Psoas muscle (tissue), 8 donors: ENCODE results near the gene MRPS26. TPM values are rescaled to one million over a fixed set of nuclear protein-coding genes. Genes with fewer than 3 reads are reported as not detected.

Experiments
- ATAC-seq, 4 donors: fragments of 200-7000 bp; cut with Tn5 transposase; one replicate each; pipeline ENCODE4 v1.9.1; 2020; ENCODE audit warnings: moderate library complexity in 3 of 4, mild to moderate bottlenecking in 2 of 4
- DNase-seq, 2 donors: peaks; one replicate each; pipeline ENCODE4 v3.0.0-alpha.2; 2020
- H3K27ac ChIP-seq: fragments of 200-600 bp; one replicate; pipeline ENCODE4 v1.8.0; 2022
- H3K27me3 ChIP-seq, 3 donors: fragments of 200-600 bp in 1 of 3; one replicate each; pipeline versions ENCODE4 v1.6.1 to v1.8.0; 2013 to 2022; ENCODE audit warnings: low read length in 2 of 3, mild to moderate bottlenecking in 2 of 3, moderate library complexity in 1 of 3; ENCODE audit not compliant: insufficient read depth in 3 of 3
- H3K36me3 ChIP-seq, 2 donors: fragments of 200-600 bp in 1 of 2; one replicate each; pipeline versions ENCODE4 v1.6.1 to v1.8.0; 2013 to 2022; ENCODE audit warnings: low read depth in 1 of 2, mild to moderate bottlenecking in 1 of 2, moderate library complexity in 1 of 2; ENCODE audit not compliant: insufficient read depth in 1 of 2
- H3K4me1 ChIP-seq: fragments of 200-600 bp; one replicate; pipeline ENCODE4 v1.8.0; 2022
- H3K4me3 ChIP-seq: fragments of 200-600 bp; one replicate; pipeline ENCODE4 v1.8.0; 2022; ENCODE audit warnings: mild to moderate bottlenecking
- H3K9me3 ChIP-seq: fragments of 200-600 bp; one replicate; pipeline ENCODE4 v1.8.0; 2022
- WGBS, 3 donors: extraction: QIAGEN DNeasy Blood & Tissue Kit; methylation state at CpG; one replicate each; pipeline versions ENCODE4 v1.1.6 to v1.1.7; 2013; 5-methylcytosine and 5-hydroxymethylcytosine counted together
- intact Hi-C, 2 donors: fragments of 100-400 bp; cut with DNase I; formaldehyde crosslinking; loops; one replicate each; pipeline versions ENCODE4 v1.11.0 to v1.14.2; 2022
- polyA plus RNA-seq, 3 donors: library from polyadenylated mRNA; stranded (reverse); fragments of 200-250 nt; gene quantifications; one replicate each; pipeline ENCODE4 v1.2.3, GENCODE V29; 2013
- total RNA-seq, 4 donors: library from RNA; stranded (reverse); fragmentation: NEBNext Ultra II Directional in 2 of 4; extraction: Animal tissue kit (Norgen Biotek cat#: 25700) in 2 of 4; gene quantifications; one replicate each; pipeline versions ENCODE4 v1.2.1 to v1.2.4, GENCODE V29; 2021 to 2023
- TF ChIP-seq, protein P1 (sequence below): fragments of 200-600 bp; IDR thresholded peaks from one replicate; pipeline ENCODE4 v1.8.0; 2022; ENCODE audit warnings: antibody characterized with exemption
- donor health status: healthy with polysubstance abuse.
- donor health status: DM: no; HTN: no; CAD: no; lungs with moderate emphysema.
- donor health status: Bipolar disorder and iron deficiency.
- donor health status: healthy.
- donor health status: DM: yes; HTN: yes; CAD: no.
- donor health status: DM: no; HTN: no; CAD: no.
- donor health status: DM: no; HTN: no; CAD: no.
- donor health status: DM: yes; HTN: yes; CAD: no.

MRPS26 gene
- total and polyA plus RNA-seq, 7 donors = 42.8 to 150 (median 49.0) TPM

DNA sequence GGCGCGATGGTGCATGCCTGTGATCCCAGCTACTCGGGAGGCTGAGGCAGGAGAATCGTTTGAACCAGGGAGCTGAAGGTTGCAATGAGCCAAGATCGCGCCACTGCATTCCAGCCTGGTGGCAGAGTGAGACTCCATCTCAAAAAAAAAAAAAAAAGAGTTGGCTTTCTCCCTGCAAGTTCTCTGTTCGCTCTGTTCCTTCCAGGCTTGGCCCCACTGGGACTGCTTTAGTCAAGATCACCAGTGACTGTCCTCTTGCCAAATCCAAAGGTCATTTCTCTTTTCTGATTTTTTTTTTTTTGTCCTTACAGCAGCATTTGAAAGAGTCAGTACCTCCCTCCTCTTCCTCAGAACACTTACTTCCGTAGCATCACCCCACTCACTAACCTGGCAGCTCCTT is 13.2 kb upstream of the MRPS26 start:
- no peaks in the 10 kb centered on the region for H3K27me3 ChIP-seq
- peak in 2 of 4 donors; percentile 37 to 50 for ATAC-seq
- WGBS, 3 donors = 74 to 82% (median 79%) methylated on average over 8 of the region's 8 CpGs
- H3K4me1 ChIP-seq = no peaks in the 10 kb centered on the region
- H3K4me3 ChIP-seq = no peak overlapping the region
- intact Hi-C loops = no loop called here
- DNase-seq = peak; percentile 37 to 78
- TF ChIP-seq, protein P1, sequence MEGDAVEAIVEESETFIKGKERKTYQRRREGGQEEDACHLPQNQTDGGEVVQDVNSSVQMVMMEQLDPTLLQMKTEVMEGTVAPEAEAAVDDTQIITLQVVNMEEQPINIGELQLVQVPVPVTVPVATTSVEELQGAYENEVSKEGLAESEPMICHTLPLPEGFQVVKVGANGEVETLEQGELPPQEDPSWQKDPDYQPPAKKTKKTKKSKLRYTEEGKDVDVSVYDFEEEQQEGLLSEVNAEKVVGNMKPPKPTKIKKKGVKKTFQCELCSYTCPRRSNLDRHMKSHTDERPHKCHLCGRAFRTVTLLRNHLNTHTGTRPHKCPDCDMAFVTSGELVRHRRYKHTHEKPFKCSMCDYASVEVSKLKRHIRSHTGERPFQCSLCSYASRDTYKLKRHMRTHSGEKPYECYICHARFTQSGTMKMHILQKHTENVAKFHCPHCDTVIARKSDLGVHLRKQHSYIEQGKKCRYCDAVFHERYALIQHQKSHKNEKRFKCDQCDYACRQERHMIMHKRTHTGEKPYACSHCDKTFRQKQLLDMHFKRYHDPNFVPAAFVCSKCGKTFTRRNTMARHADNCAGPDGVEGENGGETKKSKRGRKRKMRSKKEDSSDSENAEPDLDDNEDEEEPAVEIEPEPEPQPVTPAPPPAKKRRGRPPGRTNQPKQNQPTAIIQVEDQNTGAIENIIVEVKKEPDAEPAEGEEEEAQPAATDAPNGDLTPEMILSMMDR = no peak
- H3K27ac ChIP-seq = no peak overlapping the region
- H3K36me3 ChIP-seq = peaks cover 0 to 85% of the 10 kb centered on the region in 2 donors
- H3K9me3 ChIP-seq = no peaks in the 10 kb centered on the region

DNA sequence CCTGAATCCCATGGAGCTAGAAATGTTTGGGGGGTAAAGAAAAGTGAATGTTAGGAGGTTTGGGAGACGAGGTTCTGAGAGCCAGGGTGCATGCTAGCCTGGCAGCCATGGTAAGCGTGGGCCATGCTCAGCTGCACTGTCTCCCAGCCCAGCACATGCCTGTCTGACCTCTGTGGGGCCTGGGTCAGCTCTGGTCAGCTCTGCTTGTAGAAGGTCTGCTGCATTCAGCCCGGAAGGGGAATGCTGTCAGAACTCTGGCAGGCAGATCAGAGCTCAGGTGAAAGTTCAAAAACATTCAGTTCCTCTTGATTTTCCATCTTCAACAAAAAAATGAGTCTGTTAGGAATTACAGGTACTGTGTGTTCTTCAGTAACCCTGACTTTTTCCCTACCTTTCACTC is 8.2 kb upstream of the MRPS26 start:
- ATAC-seq = no peak
- no peak overlapping the region for H3K4me3 ChIP-seq
- H3K36me3 ChIP-seq = peaks cover 0 to 71% of the 10 kb centered on the region in 2 donors
- H3K9me3 ChIP-seq = no peaks in the 10 kb centered on the region
- no peak for DNase-seq
- H3K27me3 ChIP-seq = no peaks in the 10 kb centered on the region
- TF ChIP-seq, protein P1 = no peak
- no peak overlapping the region for H3K27ac ChIP-seq
- H3K4me1 ChIP-seq = no peaks in the 10 kb centered on the region
- 83 to 90% (median 85%) methylated on average over 3 of the region's 3 CpGs for WGBS, 3 donors
- intact Hi-C loops = no loop called here

DNA sequence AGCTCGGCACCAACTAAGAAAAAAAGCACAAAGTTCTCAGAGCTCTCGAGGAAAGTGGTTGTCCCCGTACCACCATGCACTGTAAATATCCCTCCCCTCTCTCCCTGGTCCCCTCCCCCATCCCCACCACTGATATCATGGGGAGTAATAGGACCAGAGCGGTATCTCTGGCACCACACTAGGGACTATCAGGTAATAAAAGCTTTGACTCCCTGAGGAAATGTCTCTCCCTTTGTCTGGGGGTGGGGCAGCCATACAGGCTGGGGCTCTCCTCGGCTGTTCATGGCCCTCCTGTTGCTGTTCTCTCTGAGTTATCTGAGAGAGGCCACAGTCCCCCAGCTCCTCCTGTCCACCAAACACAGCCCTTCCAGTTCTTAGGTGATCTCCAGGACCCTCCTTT is 7.4 kb upstream of the MRPS26 start:
- intact Hi-C loops = no loop called here
- H3K9me3 ChIP-seq = no peaks in the 10 kb centered on the region
- 73 to 79% (median 77%) methylated on average over 5 of the region's 5 CpGs for WGBS, 3 donors
- H3K27me3 ChIP-seq = no peaks in the 10 kb centered on the region
- peaks cover 0 to 64% of the 10 kb centered on the region in 2 donors for H3K36me3 ChIP-seq
- H3K4me3 ChIP-seq = no peak overlapping the region
- ATAC-seq (no peak), DNase-seq (no peak)
- no peak overlapping the region for H3K27ac ChIP-seq
- TF ChIP-seq, protein P1 = no peak
- H3K4me1 ChIP-seq = no peaks in the 10 kb centered on the region

DNA sequence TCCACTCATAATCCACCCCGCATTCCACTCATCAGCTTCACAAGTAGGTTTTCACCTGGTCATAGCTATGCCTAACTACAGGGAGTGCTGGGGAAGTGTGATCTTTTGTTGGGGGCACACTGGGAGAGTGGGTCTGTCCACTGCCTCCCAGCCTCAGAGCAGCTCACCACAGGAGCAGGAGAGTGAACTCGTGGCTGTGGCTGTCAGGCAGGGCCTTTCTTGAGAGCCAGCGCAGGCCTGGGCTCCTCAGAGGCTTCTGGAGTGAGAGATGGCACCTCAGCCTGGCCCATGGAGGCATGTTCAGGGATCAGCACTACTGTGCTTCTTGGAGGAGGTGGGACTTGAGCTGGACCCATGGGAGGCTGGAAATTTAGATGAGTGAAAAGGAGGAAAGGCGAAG is 6.4 kb upstream of the MRPS26 start:
- H3K27ac ChIP-seq = no peak overlapping the region
- DNase-seq (no peak), ATAC-seq (no peak)
- TF ChIP-seq, protein P1 = no peak
- no peaks in the 10 kb centered on the region for H3K27me3 ChIP-seq
- no peaks in the 10 kb centered on the region for H3K4me1 ChIP-seq
- intact Hi-C loops = no loop called here
- peaks cover 0 to 62% of the 10 kb centered on the region in 2 donors for H3K36me3 ChIP-seq
- H3K9me3 ChIP-seq = no peaks in the 10 kb centered on the region
- H3K4me3 ChIP-seq = no peak overlapping the region
- WGBS, 3 donors = 77 to 90% (median 80%) methylated on average over 4 of the region's 4 CpGs

DNA sequence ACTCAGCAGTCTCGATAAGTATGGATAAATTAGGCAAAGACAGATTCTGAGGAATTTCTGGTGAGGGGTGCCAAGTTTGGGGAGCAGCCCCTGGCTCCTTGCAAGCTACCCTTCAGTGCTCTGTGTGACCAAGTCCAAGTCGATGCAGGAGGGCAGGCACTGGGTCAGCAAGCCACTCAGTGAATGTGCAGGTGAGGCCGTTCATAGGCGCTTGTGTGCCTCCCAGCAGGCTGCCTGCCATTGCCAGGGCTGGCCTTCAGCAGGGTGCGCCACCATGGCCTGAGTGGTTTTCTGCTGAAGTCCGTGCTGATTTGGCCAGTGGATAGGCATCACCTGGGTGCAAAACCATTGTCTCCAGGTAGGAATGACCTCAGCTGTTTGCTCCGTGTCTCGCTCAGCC is 5.8 kb upstream of the MRPS26 start:
- ATAC-seq = no peak
- DNase-seq = no peak
- intact Hi-C loops = loop anchor here in 1 of 2 donors (10.0 kb wide), 1 partner anchor 165 kb away; the partner anchor contains the start of genes DDRGK1 and ITPA
- H3K9me3 ChIP-seq = no peaks in the 10 kb centered on the region
- H3K27me3 ChIP-seq = no peaks in the 10 kb centered on the region
- H3K27ac ChIP-seq = no peak overlapping the region
- TF ChIP-seq, protein P1 = no peak
- H3K36me3 ChIP-seq = peaks cover 0 to 56% of the 10 kb centered on the region in 2 donors
- H3K4me3 ChIP-seq = no peak overlapping the region
- WGBS, 3 donors = 88 to 93% (median 92%) methylated on average over 8 of the region's 8 CpGs
- H3K4me1 ChIP-seq = no peaks in the 10 kb centered on the region
